Epithelial cell of prostate (primary cell): ENCODE measurements around the gene TIMM29.

Experiments
- DNase-seq: peaks from one replicate; pipeline ENCODE4 v3.0.0-alpha.2; 2011; ENCODE audit warnings: low read depth, low spot score
- H3K27ac ChIP-seq: fragments of 450-650 bp; 2 replicates; pipeline ENCODE4 v1.5.1; 2017; ENCODE audit warnings: mild to moderate bottlenecking

TIMM29 gene

GRCh38 chr19:10976131-10976892, 47.7 kb downstream of the TIMM29 start:
- no peak for DNase-seq
- H3K27ac ChIP-seq, result no peak overlapping the region

- DNase-seq, result no peak
- H3K27ac ChIP-seq, result no peak overlapping the region
Measured at GRCh38 chr19:10977742-10978092, 49.1 kb downstream of the TIMM29 start.
